ENCODE data around the gene HDAC9.

The HDAC9 gene

DNA sequence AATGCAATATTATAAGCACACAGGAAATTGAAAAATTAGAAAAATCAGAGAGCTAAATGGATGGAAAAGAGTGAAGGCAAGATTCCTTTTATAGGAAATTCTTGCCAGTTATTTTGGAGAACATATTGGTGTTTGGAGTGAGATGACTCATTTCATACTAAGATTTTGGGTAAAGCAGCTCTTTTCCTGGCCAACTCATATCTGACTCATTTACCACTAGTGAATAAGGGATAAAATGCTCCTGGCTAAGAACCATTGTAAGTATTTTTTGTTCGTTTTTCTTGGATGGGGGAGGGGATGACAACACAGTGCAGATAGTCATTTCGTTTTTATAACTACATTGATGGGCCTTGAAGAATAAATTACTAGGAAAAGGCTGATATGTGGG, 482.6 kb downstream of the HDAC9 start:
- TF ChIP-seq POLR2AphosphoS5 (IDR thresholded peaks at IDR 0.05; ENCODE audit: low read depth, low read length) (no peak), FOXP2 (optimal IDR thresholded peaks at IDR 0.05; ENCODE audit: borderline replicate concordance, extremely low read depth, extremely low read length, insufficient read depth) (no peak), SIN3A (IDR thresholded peaks at IDR 0.05; ENCODE audit: borderline replicate concordance, insufficient read depth, low read length) (no peak), TAF1 (IDR thresholded peaks at IDR 0.05; ENCODE audit: borderline replicate concordance, insufficient read depth, low read length) (no peak)
- TF ChIP-seq, protein P1, sequence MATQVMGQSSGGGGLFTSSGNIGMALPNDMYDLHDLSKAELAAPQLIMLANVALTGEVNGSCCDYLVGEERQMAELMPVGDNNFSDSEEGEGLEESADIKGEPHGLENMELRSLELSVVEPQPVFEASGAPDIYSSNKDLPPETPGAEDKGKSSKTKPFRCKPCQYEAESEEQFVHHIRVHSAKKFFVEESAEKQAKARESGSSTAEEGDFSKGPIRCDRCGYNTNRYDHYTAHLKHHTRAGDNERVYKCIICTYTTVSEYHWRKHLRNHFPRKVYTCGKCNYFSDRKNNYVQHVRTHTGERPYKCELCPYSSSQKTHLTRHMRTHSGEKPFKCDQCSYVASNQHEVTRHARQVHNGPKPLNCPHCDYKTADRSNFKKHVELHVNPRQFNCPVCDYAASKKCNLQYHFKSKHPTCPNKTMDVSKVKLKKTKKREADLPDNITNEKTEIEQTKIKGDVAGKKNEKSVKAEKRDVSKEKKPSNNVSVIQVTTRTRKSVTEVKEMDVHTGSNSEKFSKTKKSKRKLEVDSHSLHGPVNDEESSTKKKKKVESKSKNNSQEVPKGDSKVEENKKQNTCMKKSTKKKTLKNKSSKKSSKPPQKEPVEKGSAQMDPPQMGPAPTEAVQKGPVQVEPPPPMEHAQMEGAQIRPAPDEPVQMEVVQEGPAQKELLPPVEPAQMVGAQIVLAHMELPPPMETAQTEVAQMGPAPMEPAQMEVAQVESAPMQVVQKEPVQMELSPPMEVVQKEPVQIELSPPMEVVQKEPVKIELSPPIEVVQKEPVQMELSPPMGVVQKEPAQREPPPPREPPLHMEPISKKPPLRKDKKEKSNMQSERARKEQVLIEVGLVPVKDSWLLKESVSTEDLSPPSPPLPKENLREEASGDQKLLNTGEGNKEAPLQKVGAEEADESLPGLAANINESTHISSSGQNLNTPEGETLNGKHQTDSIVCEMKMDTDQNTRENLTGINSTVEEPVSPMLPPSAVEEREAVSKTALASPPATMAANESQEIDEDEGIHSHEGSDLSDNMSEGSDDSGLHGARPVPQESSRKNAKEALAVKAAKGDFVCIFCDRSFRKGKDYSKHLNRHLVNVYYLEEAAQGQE (IDR thresholded peaks at IDR 0.05; ENCODE audit: insufficient read depth in 1 of 2, low read depth in 2 of 2, low read length in 2 of 2), result no peak

DNA sequence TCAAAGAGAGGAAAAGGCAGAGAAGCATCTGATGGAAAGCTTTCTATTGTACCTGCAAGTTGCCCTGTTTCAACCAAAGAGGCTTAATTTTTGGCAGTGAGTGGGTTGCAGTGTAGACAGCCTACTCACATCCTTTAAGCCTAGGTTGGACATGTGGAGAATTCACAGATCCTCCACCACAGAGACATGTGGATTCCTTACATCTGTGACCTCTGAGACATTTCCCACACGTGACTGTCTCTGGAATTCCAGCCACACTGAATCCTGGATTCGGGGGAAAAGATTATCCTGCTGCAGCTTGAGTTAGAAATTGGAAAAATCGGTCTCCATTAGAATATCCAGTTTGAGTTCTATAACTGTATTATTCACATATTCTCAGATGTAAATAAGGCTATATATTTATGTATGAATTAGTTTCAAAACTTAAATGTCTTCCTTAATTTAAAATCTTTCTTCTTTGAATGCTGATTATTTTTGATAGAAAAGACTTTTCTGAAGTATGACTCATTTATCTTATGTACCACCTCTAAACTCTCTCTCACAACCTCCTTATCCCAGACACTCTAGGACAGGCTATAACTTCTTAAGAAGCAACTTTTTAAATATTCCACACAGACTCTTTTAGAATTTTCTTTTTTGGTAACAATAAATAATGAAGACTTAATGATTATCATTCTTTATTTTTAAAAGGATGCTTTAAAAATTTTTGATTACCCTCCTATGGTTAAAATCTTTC, 498.6 kb downstream of the HDAC9 start:
- TF ChIP-seq TAF1 (IDR thresholded peaks at IDR 0.05; ENCODE audit: borderline replicate concordance, insufficient read depth, low read length), result no peak
- no peak for TF ChIP-seq FOXP2 (optimal IDR thresholded peaks at IDR 0.05; ENCODE audit: borderline replicate concordance, extremely low read depth, extremely low read length, insufficient read depth)
- TF ChIP-seq, protein P1 (IDR thresholded peaks at IDR 0.05; ENCODE audit: insufficient read depth in 1 of 2, low read depth in 2 of 2, low read length in 2 of 2), result no peak
- no peak for TF ChIP-seq SIN3A (IDR thresholded peaks at IDR 0.05; ENCODE audit: borderline replicate concordance, insufficient read depth, low read length)
- no peak for TF ChIP-seq POLR2AphosphoS5 (IDR thresholded peaks at IDR 0.05; ENCODE audit: low read depth, low read length)

DNA sequence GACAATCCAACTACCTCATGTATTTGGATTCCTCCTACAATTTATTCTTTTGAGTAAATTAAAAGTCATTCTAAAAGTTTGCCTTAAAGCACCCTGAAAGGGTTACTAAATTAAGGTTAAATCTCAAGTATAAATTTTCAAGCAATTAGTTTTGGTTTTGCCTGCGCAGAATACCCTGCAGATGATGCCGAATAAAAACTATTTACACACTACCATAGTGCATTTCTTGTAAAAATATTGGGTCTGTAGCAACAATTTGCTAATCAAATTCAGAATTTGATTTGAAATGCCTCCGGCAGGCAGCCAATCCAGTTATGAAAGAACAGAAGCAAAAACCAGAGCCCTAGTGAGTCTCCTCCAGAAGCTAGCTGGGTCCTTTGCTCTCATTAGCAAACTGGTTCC, 499.7 kb downstream of the HDAC9 start:
- TF ChIP-seq FOXP2 (optimal IDR thresholded peaks at IDR 0.05; ENCODE audit: borderline replicate concordance, extremely low read depth, extremely low read length, insufficient read depth) (no peak), SIN3A (IDR thresholded peaks at IDR 0.05; ENCODE audit: borderline replicate concordance, insufficient read depth, low read length) (no peak), POLR2AphosphoS5 (IDR thresholded peaks at IDR 0.05; ENCODE audit: low read depth, low read length) (no peak), TAF1 (IDR thresholded peaks at IDR 0.05; ENCODE audit: borderline replicate concordance, insufficient read depth, low read length) (no peak)
- TF ChIP-seq, protein P1 (IDR thresholded peaks at IDR 0.05; ENCODE audit: insufficient read depth in 1 of 2, low read depth in 2 of 2, low read length in 2 of 2), result no peak

DNA sequence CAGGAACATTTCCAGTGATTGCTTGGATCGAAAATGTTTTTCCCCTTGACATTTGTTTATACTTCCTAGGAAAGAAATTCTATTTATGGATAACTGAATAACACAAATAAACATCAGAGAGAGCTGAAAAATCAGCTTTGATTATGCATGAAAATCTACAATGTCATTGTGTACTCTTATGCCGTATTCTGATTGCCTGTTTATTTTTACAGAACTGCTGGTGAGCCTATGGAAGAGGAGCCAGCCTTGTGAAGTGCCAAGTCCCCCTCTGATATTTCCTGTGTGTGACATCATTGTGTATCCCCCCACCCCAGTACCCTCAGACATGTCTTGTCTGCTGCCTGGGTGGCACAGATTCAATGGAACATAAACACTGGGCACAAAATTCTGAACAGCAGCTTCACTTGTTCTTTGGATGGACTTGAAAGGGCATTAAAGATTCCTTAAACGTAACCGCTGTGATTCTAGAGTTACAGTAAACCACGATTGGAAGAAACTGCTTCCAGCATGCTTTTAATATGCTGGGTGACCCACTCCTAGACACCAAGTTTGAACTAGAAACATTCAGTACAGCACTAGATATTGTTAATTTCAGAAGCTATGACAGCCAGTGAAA, 500.4 kb downstream of the HDAC9 start:
- TF ChIP-seq FOXP2 (optimal IDR thresholded peaks at IDR 0.05; ENCODE audit: borderline replicate concordance, extremely low read depth, extremely low read length, insufficient read depth) (no peak), TAF1 (IDR thresholded peaks at IDR 0.05; ENCODE audit: borderline replicate concordance, insufficient read depth, low read length) (no peak), POLR2AphosphoS5 (IDR thresholded peaks at IDR 0.05; ENCODE audit: low read depth, low read length) (no peak), SIN3A (IDR thresholded peaks at IDR 0.05; ENCODE audit: borderline replicate concordance, insufficient read depth, low read length) (no peak)
- TF ChIP-seq, protein P1 (IDR thresholded peaks at IDR 0.05; ENCODE audit: insufficient read depth in 1 of 2, low read depth in 2 of 2, low read length in 2 of 2), result no peak

Measured in PFSK-1 (cell line).